B cell (primary cell): ENCODE data around the gene GLIPR1L1.

Experiments used
- EZH2 ChIP-seq: IDR thresholded peaks from 2 replicates; pipeline ENCODE4 v1.6.1; 2012; ENCODE audit warnings: borderline replicate concordance, low read depth, mild to moderate bottlenecking, moderate library complexity, low read length; ENCODE audit not compliant: insufficient read depth, poor library complexity, severe bottlenecking
- TF ChIP-seq, protein P1 (sequence below): fragments of 200-600 bp; IDR thresholded peaks from one replicate; pipeline ENCODE4 v1.8.0; 2022; ENCODE audit warnings: antibody characterized with exemption, mild to moderate bottlenecking

DNA sequence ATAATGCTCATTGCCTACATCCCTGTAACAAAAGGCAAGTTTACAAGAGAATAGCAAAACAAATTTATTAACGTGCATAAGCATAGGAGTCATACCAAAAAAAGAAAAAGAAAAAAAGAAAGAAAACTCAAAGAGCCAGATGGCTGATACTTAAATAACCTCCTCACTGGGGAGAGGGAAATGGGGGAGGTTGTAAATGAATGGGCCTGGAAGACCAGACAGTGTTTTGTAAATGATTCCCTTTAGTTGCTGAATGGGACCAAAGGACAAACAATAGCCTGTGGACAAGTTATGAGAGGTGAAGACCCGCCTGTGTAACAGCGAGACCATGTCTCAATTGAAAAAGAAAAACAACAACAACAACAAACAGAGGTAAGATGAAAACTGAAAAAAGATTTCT, 39.7 kb upstream of the GLIPR1L1 start:
- TF ChIP-seq, protein P1, sequence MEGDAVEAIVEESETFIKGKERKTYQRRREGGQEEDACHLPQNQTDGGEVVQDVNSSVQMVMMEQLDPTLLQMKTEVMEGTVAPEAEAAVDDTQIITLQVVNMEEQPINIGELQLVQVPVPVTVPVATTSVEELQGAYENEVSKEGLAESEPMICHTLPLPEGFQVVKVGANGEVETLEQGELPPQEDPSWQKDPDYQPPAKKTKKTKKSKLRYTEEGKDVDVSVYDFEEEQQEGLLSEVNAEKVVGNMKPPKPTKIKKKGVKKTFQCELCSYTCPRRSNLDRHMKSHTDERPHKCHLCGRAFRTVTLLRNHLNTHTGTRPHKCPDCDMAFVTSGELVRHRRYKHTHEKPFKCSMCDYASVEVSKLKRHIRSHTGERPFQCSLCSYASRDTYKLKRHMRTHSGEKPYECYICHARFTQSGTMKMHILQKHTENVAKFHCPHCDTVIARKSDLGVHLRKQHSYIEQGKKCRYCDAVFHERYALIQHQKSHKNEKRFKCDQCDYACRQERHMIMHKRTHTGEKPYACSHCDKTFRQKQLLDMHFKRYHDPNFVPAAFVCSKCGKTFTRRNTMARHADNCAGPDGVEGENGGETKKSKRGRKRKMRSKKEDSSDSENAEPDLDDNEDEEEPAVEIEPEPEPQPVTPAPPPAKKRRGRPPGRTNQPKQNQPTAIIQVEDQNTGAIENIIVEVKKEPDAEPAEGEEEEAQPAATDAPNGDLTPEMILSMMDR: no peak
- no peak for TF ChIP-seq EZH2
